MM.1S (cell line): ENCODE measurements around the gene DACH1.
"Not testable (repeated sequence)": the region's sequence is repeated elsewhere in the genome, so short reads cannot be mapped to it uniquely, and the experiment has no call there.

Experiments used
- CTCF ChIP-seq: fragments of 300-600 bp; sonication (generic); IDR thresholded peaks from 2 replicates; pipeline ENCODE4 v1.5.1; 2016; ENCODE audit warnings: antibody characterized with exemption, low read length, mixed read lengths
- EZH2 ChIP-seq: fragments of 300-600 bp; sonication (generic); optimal IDR thresholded peaks from 2 replicates; pipeline ENCODE3; 2017; ENCODE audit warnings: low read depth, mild to moderate bottlenecking, antibody characterized with exemption, low read length, mixed read lengths
- EZH2phosphoT487 ChIP-seq: fragments of 300-600 bp; sonication (generic); IDR thresholded peaks from 2 replicates; pipeline ENCODE4 v1.6.1; 2018; ENCODE audit warnings: antibody characterized with exemption, low read length

- TF ChIP-seq CTCF, EZH2, EZH2phosphoT487: not testable (repeated sequence)
Observed at GRCh38 chr13:71778998-71779397, 88.0 kb downstream of the DACH1 start.
